PFSK-1 (cell line): ENCODE data around the gene ABHD12.

Experiments used
- FOXP2 ChIP-seq: optimal IDR thresholded peaks from 2 replicates; pipeline ENCODE3; 2011; ENCODE audit warnings: borderline replicate concordance, control low read depth, inconsistent platforms; ENCODE audit not compliant: insufficient read depth; ENCODE audit errors: extremely low read length, extremely low read depth
- POLR2AphosphoS5 ChIP-seq: IDR thresholded peaks from 2 replicates; pipeline ENCODE4 v1.6.1; 2012; ENCODE audit warnings: low read depth, mild to moderate bottlenecking, control low read depth, low read length, moderate library complexity
- REST ChIP-seq, 2 experiments: IDR thresholded peaks; 2 replicates each; pipeline versions ENCODE4 v1.6.1 to v1.8.0; 2011 to 2012; ENCODE audit warnings: low read depth in 2 of 2, low read length in 2 of 2, control low read depth in 1 of 2, inconsistent platforms in 1 of 2, mild to moderate bottlenecking in 1 of 2, moderate library complexity in 1 of 2; ENCODE audit not compliant: insufficient read depth in 1 of 2
- SIN3A ChIP-seq: IDR thresholded peaks from 2 replicates; pipeline ENCODE4 v1.6.1; 2012; ENCODE audit warnings: mild to moderate bottlenecking, low read length, moderate library complexity, borderline replicate concordance; ENCODE audit not compliant: insufficient read depth
- TAF1 ChIP-seq: IDR thresholded peaks from 2 replicates; pipeline ENCODE4 v1.6.1; 2012; ENCODE audit warnings: low read length, control low read depth, borderline replicate concordance; ENCODE audit not compliant: insufficient read depth

Gene ABHD12

GRCh38 chr20:25275813-25276532 is 114.7 kb downstream of the ABHD12 start:
- TF ChIP-seq FOXP2 (no peak), POLR2AphosphoS5 (no peak), TAF1 (no peak)

GRCh38 chr20:25274891-25275812 is 115.5 kb downstream of the ABHD12 start:
- TF ChIP-seq TAF1 (no peak), POLR2AphosphoS5 (no peak), SIN3A (no peak), FOXP2 (no peak), REST (IDR thresholded peaks at IDR 0.05; ENCODE audit: insufficient read depth in 1 of 2, low read depth in 2 of 2, low read length in 2 of 2) (no peak)

- no peak for TF ChIP-seq TAF1
- TF ChIP-seq FOXP2, result no peak
- no peak for TF ChIP-seq REST (IDR thresholded peaks at IDR 0.05; ENCODE audit: insufficient read depth in 1 of 2, low read depth in 2 of 2, low read length in 2 of 2)
- no peak for TF ChIP-seq SIN3A
- TF ChIP-seq POLR2AphosphoS5, result no peak
Measured at GRCh38 chr20:25274481-25274880, 116.2 kb downstream of the ABHD12 start.

GRCh38 chr20:25273541-25274358 is 116.9 kb downstream of the ABHD12 start:
- TF ChIP-seq TAF1, result no peak
- TF ChIP-seq POLR2AphosphoS5, result no peak
- TF ChIP-seq REST (IDR thresholded peaks at IDR 0.05; ENCODE audit: insufficient read depth in 1 of 2, low read depth in 2 of 2, low read length in 2 of 2), result no peak
- TF ChIP-seq FOXP2, result no peak
- TF ChIP-seq SIN3A, result no peak

- TF ChIP-seq REST (IDR thresholded peaks at IDR 0.05; ENCODE audit: insufficient read depth in 1 of 2, low read depth in 2 of 2, low read length in 2 of 2), result no peak
- no peak for TF ChIP-seq POLR2AphosphoS5
- TF ChIP-seq SIN3A, result no peak
- no peak for TF ChIP-seq TAF1
- no peak for TF ChIP-seq FOXP2
Measured at GRCh38 chr20:25273046-25273445, 117.6 kb downstream of the ABHD12 start.
